Mammary epithelial cell (primary cell): ENCODE measurements around the gene KCTD19.

Experiments
- EZH2 ChIP-seq: IDR thresholded peaks from 2 replicates; pipeline ENCODE4 v1.6.1; 2012; ENCODE audit warnings: low read length, inconsistent platforms, borderline replicate concordance
- TF ChIP-seq, protein P1 (sequence below), 2 donors: IDR thresholded peaks in 1 of 2; conservative IDR thresholded peaks in 1 of 2; 2 replicates each; pipeline ENCODE4 v1.5.1; 2011 to 2012; ENCODE audit warnings: inconsistent platforms in 2 of 2, low read length in 2 of 2, mild to moderate bottlenecking in 2 of 2, control low read depth in 1 of 2, low read depth in 1 of 2; ENCODE audit not compliant: insufficient read depth in 1 of 2; ENCODE audit errors: extremely low read depth in 1 of 2

DNA sequence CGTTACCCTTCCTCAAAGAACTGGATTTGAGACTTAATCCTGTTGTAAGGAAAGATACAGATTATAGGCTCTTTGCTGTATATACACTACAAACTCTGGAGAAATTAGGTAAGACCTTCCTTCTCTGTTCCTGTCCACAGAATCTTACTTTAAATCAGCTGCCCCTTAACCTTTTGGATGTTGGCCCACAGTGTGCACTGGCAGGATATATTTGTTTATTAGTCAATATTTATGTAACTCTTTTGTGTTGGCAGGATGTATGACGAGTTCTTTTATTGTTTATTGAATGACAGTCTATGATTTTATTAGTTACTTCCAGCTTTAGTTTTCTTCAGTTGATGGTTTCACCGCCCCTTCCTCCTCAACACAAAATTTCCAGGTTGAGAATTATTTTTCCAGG, 19.8 kb upstream of the KCTD19 start:
- TF ChIP-seq, protein P1, sequence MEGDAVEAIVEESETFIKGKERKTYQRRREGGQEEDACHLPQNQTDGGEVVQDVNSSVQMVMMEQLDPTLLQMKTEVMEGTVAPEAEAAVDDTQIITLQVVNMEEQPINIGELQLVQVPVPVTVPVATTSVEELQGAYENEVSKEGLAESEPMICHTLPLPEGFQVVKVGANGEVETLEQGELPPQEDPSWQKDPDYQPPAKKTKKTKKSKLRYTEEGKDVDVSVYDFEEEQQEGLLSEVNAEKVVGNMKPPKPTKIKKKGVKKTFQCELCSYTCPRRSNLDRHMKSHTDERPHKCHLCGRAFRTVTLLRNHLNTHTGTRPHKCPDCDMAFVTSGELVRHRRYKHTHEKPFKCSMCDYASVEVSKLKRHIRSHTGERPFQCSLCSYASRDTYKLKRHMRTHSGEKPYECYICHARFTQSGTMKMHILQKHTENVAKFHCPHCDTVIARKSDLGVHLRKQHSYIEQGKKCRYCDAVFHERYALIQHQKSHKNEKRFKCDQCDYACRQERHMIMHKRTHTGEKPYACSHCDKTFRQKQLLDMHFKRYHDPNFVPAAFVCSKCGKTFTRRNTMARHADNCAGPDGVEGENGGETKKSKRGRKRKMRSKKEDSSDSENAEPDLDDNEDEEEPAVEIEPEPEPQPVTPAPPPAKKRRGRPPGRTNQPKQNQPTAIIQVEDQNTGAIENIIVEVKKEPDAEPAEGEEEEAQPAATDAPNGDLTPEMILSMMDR (conservative IDR thresholded peaks at IDR 0.05 in 1 of 2, IDR thresholded peaks at IDR 0.05 in 1 of 2; ENCODE audit: extremely low read depth in 1 of 2, insufficient read depth in 1 of 2, low read depth in 1 of 2, low read length in 2 of 2): no peak
- TF ChIP-seq EZH2: no peak
